KOPT-K1 (cell line): Measurements from ENCODE around the gene GNAQ.
"Not testable (repeated sequence)": the region's sequence is repeated elsewhere in the genome, so short reads cannot be mapped to it uniquely, and the experiment has no call there.

Experiments used
- H3K27ac ChIP-seq: fragments of 200-600 bp; sonication (generic); 2 replicates; pipeline ENCODE4 v1.5.1; 2016; ENCODE audit warnings: antibody characterized with exemption, mild to moderate bottlenecking, low read depth, low read length; ENCODE audit not compliant: poor library complexity, severe bottlenecking
- H3K36me3 ChIP-seq: fragments of 200-600 bp; sonication (generic); 2 replicates; pipeline ENCODE4 v1.5.1; 2017; ENCODE audit warnings: antibody characterized with exemption, mild to moderate bottlenecking, low read length, moderate library complexity; ENCODE audit not compliant: insufficient read depth
- H3K9me3 ChIP-seq: fragments of 200-600 bp; sonication (generic); 2 replicates; pipeline ENCODE4 v1.5.1; 2017; ENCODE audit warnings: antibody characterized with exemption, low read length, mild to moderate bottlenecking; ENCODE audit not compliant: insufficient read depth, poor library complexity, severe bottlenecking

Gene GNAQ

DNA sequence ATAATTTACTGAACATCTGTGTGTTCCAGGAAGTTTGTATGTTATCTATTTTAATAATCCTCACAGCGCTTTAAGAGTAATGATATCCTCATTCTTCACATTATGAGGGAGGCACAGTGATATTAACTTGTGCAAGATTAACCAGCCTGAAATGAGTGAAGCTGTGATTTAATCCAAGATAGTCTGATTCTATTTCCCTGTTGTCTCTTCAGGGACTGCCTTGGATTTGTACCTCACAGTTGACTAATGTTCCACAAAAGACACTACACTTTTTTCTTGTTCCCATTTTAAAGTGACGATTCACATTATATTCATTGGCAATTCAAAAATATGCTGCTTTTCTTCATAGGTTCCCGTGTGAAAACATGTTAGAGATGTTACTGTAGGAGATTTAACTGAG lies 258.2 kb downstream of the GNAQ start:
- peaks cover 20% of the 10 kb centered on the region for H3K9me3 ChIP-seq
- H3K27ac ChIP-seq = no peak overlapping the region
- H3K36me3 ChIP-seq = peaks cover 95% of the 10 kb centered on the region

DNA sequence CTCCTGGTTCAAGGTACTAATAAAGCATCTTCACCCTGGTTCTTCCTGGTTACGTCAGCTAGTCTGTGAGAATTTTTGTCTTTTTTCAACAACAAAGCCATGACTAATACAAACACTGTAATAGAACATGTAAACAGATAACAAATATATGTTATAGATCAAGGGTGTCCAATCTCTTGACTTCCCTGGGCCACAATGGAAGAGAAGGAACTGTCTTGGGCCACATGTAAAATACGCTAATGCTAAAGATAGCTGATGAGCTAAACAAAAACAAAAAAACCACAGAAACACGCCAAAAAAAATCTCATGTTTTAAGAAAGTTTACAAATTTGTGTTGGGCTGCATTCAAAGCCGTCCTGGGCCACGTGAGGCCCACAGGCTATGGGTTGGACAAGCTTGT lies 259.0 kb downstream of the GNAQ start:
- Histone ChIP-seq H3K27ac (no peak overlapping the region), H3K9me3 (peaks cover 12% of the 10 kb centered on the region), H3K36me3 (peaks cover 92% of the 10 kb centered on the region)

DNA sequence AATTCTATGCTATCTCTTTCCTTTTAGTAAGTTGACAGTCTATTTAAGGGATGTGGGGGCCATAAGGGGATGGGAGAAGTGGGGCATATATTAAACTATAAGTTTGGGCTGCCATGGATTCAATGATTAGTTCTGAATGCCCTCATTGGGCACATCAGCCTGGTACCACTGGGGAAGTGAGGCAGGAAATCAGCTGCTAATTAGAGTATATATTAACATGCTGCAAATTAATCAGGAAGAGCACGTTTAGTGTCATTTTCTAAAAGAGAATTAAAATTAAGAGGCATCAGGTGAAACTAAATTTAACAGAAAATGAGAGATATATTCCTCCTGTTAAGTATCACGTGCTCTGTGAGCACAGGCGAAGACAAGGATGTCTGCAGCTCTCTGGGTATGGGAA lies 260.4 kb downstream of the GNAQ start:
- Histone ChIP-seq H3K9me3 (no peaks in the 10 kb centered on the region), H3K27ac (no peak overlapping the region), H3K36me3 (peaks cover 92% of the 10 kb centered on the region)

GRCh38 chr9:77770340-77770739 lies 261.3 kb downstream of the GNAQ start:
- Histone ChIP-seq H3K9me3 (peaks cover 7% of the 10 kb centered on the region), H3K27ac (no peak overlapping the region), H3K36me3 (peaks cover 90% of the 10 kb centered on the region)

- Histone ChIP-seq H3K27ac (no peak overlapping the region), H3K36me3 (peaks cover 94% of the 10 kb centered on the region), H3K9me3 (peaks cover 10% of the 10 kb centered on the region)
Observed at GRCh38 chr9:77769246-77769645, 262.4 kb downstream of the GNAQ start.

DNA sequence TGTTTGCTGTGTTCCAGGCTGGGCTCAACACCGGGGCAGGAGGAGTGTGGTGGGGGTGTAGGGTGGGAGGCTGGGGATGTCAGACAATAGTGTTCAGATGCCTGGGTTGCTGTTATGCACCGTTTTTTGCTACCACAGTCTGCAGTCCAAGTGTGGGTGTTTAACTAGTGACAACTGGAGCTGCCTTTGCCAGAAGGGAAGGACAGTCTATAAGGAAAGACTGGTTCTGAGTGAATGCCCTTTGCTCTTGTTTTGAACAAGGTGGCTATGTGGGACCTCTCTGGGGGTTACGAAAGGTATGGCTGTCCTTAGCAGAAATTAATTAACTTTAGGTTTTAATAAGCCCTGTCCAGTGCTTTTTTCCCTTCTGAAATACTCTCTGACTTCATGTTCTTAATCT lies 265.0 kb downstream of the GNAQ start:
- Histone ChIP-seq H3K27ac (no peak overlapping the region), H3K9me3 (peaks cover 16% of the 10 kb centered on the region), H3K36me3 (peaks cover 80% of the 10 kb centered on the region)

DNA sequence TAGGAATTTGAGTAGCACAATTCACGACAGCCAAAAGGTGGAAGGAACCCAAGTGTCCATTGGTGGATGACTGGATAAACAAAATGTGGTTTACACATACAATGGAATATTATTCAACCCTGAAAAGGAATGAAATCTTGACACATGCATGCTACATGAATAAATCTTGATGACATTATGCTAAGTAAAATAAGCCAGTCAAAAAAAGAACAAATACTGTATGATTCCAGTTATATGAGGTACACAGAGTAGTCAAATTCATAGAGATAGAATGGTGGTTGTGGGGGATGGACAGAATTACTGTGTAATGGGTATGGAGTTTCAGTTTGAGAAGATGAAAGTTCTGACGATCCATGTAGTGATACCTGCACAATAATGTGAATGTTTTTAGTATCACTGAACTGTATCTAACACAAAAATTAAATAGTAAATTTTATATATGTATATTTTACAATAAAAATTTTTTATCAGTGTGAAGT lies 265.8 kb downstream of the GNAQ start:
- Histone ChIP-seq H3K9me3 (peaks cover 16% of the 10 kb centered on the region), H3K27ac (no peak overlapping the region), H3K36me3 (peaks cover 73% of the 10 kb centered on the region)

DNA sequence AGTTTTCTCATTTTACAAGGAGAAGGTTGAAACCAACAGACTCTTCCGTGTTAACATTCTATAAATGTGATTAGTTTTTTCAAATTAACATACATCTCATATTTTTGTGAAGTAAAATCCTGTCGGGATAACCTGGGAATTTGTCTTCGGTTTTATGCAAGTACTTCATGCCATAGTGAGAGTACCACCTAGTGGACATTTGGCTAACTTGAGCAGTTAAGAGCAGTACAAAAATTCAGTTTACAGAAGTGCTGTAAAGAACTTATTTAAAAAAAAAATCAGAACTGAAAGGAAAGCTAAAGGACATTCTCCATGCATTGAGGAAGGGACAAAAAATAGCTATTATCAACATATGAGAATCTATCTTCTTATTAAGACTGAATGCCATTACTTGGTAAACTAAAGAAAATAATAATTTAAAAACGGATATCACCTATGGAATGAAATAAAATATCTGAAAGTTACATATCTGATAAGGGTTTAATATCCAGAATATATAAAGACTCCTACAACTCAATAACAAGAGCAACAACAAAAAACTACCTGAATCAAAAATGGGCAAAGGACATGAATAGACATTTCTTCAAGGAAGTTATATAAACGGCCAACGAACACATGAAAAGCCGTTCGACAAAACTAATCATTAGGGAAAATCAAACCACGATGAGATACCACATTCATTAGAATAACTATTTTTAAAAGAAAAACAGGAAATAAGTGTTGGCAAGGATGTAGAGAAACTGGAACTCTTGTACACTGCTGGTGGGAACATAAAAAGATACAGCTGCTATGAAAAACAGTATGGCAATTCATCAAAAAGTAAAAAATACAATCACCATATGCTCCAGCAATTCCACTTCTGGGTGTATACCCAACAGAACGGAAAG lies 266.5 kb downstream of the GNAQ start:
- H3K9me3 ChIP-seq = peaks cover 16% of the 10 kb centered on the region
- H3K27ac ChIP-seq = no peak overlapping the region
- H3K36me3 ChIP-seq = peaks cover 67% of the 10 kb centered on the region

DNA sequence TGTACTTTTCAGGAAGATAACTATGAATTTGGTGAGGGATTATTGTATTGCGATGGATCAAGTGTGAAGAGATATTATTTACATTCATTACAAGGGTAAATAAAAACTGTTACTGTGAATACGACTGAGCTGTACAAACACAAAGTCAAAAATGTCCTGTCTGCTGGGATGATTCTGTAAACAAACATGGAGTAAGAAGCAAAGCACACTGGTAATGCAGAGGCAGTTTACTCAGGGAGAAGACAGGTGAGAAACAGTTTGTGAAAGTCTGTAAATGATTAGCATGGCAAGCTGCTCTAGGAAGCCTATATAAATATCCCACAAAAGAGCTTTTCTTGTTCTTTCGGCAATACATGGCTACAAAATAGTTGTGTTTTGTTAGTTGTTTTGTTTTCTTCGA lies 268.0 kb downstream of the GNAQ start:
- Histone ChIP-seq H3K36me3 (peaks cover 51% of the 10 kb centered on the region), H3K27ac (no peak overlapping the region), H3K9me3 (peaks cover 16% of the 10 kb centered on the region)

- H3K27ac ChIP-seq = not testable (repeated sequence)
- Histone ChIP-seq H3K9me3 (peaks cover 14% of the 10 kb centered on the region), H3K36me3 (peaks cover 46% of the 10 kb centered on the region)
Observed at GRCh38 chr9:77760919-77761318, 270.7 kb downstream of the GNAQ start.

GRCh38 chr9:77759391-77759790 lies 272.2 kb downstream of the GNAQ start:
- Histone ChIP-seq H3K9me3 (peaks cover 6% of the 10 kb centered on the region), H3K36me3 (peaks cover 44% of the 10 kb centered on the region), H3K27ac (no peak overlapping the region)

DNA sequence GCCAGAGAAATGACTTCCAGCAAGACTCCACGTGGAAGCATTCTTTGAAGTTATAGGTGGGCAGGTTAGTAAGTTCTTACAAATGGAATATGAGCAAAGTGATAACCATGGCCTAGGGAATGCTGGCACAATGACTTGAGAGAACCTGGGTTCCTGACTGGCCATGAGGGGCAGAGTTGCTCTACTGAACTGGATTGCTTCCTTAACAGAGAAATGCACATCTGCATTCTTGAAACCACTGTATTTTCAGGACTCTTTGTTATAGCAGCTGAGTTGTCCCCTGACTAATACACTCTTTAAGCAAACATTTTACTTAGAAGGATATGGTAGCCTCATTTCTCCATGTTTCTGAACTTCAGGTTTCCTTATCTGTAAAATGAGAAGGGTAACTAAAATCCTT lies 275.2 kb downstream of the GNAQ start:
- H3K27ac ChIP-seq = no peak overlapping the region
- H3K9me3 ChIP-seq = no peaks in the 10 kb centered on the region
- peaks cover 50% of the 10 kb centered on the region for H3K36me3 ChIP-seq

DNA sequence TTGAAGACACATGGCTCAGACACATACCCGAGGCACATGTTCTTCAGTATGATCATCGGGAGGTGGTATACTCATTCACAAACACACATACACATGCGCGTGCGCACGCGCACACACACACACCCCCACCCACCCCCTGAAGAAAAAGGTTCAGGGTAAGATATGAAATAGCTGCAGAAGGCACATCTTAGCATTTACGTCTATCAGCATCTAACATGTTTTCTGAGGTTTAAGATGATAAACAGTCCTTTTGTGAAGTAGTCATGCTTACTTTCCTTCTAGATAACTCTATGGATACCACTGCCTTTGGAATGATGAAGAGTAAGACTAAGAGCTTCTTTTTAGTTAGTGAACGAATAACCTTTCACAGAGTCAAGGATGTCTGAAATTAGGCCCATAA lies 278.4 kb downstream of the GNAQ start:
- Histone ChIP-seq H3K36me3 (peaks cover 72% of the 10 kb centered on the region), H3K27ac (no peak overlapping the region), H3K9me3 (no peaks in the 10 kb centered on the region)

GRCh38 chr9:77752554-77752953 lies 279.1 kb downstream of the GNAQ start:
- Histone ChIP-seq H3K9me3 (no peaks in the 10 kb centered on the region), H3K36me3 (peaks cover 78% of the 10 kb centered on the region), H3K27ac (no peak overlapping the region)

DNA sequence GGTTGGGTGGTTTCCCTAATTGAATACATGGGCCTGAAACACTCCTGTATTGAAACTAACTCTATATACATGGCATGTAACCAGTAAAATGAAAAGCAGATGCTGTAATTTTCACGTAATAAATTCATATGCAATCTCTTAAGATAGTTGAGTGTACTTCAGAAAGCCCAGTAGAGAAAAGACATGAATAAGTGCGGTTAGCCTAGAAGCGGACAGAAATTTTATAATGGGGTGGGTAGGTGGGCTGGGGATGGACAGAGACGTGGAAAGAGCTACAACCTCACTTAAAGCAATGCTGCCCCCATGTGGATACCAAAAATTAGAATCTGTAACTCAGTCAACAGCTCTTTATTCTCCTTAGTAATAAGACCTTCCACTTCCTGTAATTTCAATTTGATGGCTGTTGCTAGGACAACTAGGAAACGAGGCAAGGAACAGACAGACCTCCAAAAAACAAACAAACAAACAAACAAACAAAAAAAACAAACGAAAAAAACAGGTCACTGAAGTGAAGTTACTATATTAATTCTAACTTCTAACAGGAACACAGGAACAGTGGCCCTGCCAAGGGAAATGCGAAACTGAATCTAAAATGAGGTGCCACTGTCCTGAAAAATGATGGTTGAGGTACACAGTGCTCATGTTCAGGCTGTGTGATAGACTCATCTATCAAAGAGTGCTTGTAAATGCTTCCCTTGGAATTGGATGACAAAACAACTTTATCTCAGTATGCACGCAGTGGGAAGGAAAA lies 280.1 kb downstream of the GNAQ start:
- no peak overlapping the region for H3K27ac ChIP-seq
- peaks cover 68% of the 10 kb centered on the region for H3K36me3 ChIP-seq
- no peaks in the 10 kb centered on the region for H3K9me3 ChIP-seq
